Skeletal muscle cell (primary cell): Measurements from ENCODE around the gene PCIF1.
A peak's percentile ranks its signal among the peaks of the same experiment; 100 is the strongest.

ENCODE experiments used
- DNase-seq: peaks from one replicate; pipeline ENCODE4 v3.0.0-alpha.2; 2010; ENCODE audit warnings: low read depth
- H3K4me3 ChIP-seq: 2 replicates; pipeline ENCODE4 v1.5.1; 2011; ENCODE audit warnings: low read depth, mild to moderate bottlenecking, control low read depth, low read length, moderate library complexity

The PCIF1 gene

GRCh38 chr20:45902199-45902701, 32.2 kb upstream of the PCIF1 start:
- DNase-seq: no peak
- H3K4me3 ChIP-seq: no peak overlapping the region

GRCh38 chr20:45904583-45905504, 29.6 kb upstream of the PCIF1 start:
- DNase-seq: no peak
- no peak overlapping the region for H3K4me3 ChIP-seq

GRCh38 chr20:45905505-45906079, 28.9 kb upstream of the PCIF1 start:
- H3K4me3 ChIP-seq: no peak overlapping the region
- DNase-seq: no peak

GRCh38 chr20:45907219-45907948, 27.1 kb upstream of the PCIF1 start:
- H3K4me3 ChIP-seq: no peak overlapping the region
- no peak for DNase-seq

- no peak for DNase-seq
- no peak overlapping the region for H3K4me3 ChIP-seq
Observed at GRCh38 chr20:45908084-45908483, 26.4 kb upstream of the PCIF1 start.

- no peak for DNase-seq
- H3K4me3 ChIP-seq: no peak overlapping the region
Observed at GRCh38 chr20:45909336-45909808, 25.1 kb upstream of the PCIF1 start.

- H3K4me3 ChIP-seq: peak overlapping the region; percentile 27
- no peak for DNase-seq
Observed at GRCh38 chr20:45909817-45910669, 24.4 kb upstream of the PCIF1 start.

- DNase-seq: peak; percentile 99
- H3K4me3 ChIP-seq: peak overlapping the region; percentile 54
Observed at GRCh38 chr20:45910670-45911485, 23.6 kb upstream of the PCIF1 start.

- no peak for DNase-seq
- H3K4me3 ChIP-seq: peak within 1 kb of the TSS; percentile 54
Observed at GRCh38 chr20:45911486-45912343, 22.8 kb upstream of the PCIF1 start, which contains the start of gene PLTP. Gene PLTP (minus strand): TSS chr20:45912155. CDS start chr20:45911452, 703 bp downstream.

GRCh38 chr20:45912344-45912682, 22.2 kb upstream of the PCIF1 start:
- peak overlapping the region; percentile 54 for H3K4me3 ChIP-seq
- DNase-seq: no peak

GRCh38 chr20:45913116-45913515, 21.4 kb upstream of the PCIF1 start:
- no peak for DNase-seq
- H3K4me3 ChIP-seq: no peak overlapping the region

GRCh38 chr20:45917790-45918141, 16.7 kb upstream of the PCIF1 start:
- peak; percentile 76 for DNase-seq
- H3K4me3 ChIP-seq: no peak overlapping the region

GRCh38 chr20:45918182-45918737, 16.2 kb upstream of the PCIF1 start:
- no peak overlapping the region for H3K4me3 ChIP-seq
- peak; percentile 60 for DNase-seq

- H3K4me3 ChIP-seq: no peak overlapping the region
- no peak for DNase-seq
Observed at GRCh38 chr20:45918779-45919537, 15.5 kb upstream of the PCIF1 start.

- H3K4me3 ChIP-seq: no peak overlapping the region
- peak; percentile 86 for DNase-seq
Observed at GRCh38 chr20:45919542-45920399, 14.7 kb upstream of the PCIF1 start.
